Mucosa of descending colon (tissue), 3 donors: ENCODE data around the gene NUB1. TPM values are rescaled to one million over a fixed set of nuclear protein-coding genes. Genes with fewer than 3 reads are reported as not detected.
A peak's percentile ranks its signal among the peaks of the same experiment; 100 is the strongest.

Experiments used
- ATAC-seq: fragments of 200-7000 bp; cut with Tn5 transposase; one replicate; pipeline ENCODE4 v1.9.1; 2020; ENCODE audit warnings: mild to moderate bottlenecking, moderate library complexity
- DNase-seq, 3 donors: peaks; one replicate each; pipeline ENCODE4 v3.0.0-alpha.2; 2020
- H3K36me3 ChIP-seq: fragments of 200-600 bp; one replicate; pipeline ENCODE4 v1.8.0; 2021; ENCODE audit warnings: low read depth, mild to moderate bottlenecking
- H3K4me1 ChIP-seq: fragments of 200-600 bp; one replicate; pipeline ENCODE4 v1.8.0; 2021; ENCODE audit warnings: low read depth, mild to moderate bottlenecking
- H3K4me3 ChIP-seq: fragments of 200-600 bp; one replicate; pipeline ENCODE4 v1.8.0; 2021; ENCODE audit warnings: mild to moderate bottlenecking
- H3K9me3 ChIP-seq: fragments of 200-600 bp; one replicate; pipeline ENCODE4 v1.8.0; 2021; ENCODE audit warnings: mild to moderate bottlenecking
- intact Hi-C, 2 donors: fragments of 100-400 bp; cut with DNase I in 1 of 2; cut with micrococcal nuclease in 1 of 2; formaldehyde crosslinking; loops; one replicate each; pipeline versions ENCODE4 v1.11.0 to v1.11.1; 2022; cut with DNase I, micrococcal nuclease
- total RNA-seq, 3 donors: library from RNA; stranded (reverse); fragmentation: NEBNext Ultra II Directional in 2 of 3; extraction: Animal tissue kit (Norgen Biotek cat#: 25700) in 2 of 3; gene quantifications; one replicate each; pipeline versions ENCODE4 v1.2.1 to v1.2.4, GENCODE V29; 2021 to 2023
- TF ChIP-seq, protein P1 (sequence below): fragments of 200-600 bp; IDR thresholded peaks from one replicate; pipeline ENCODE4 v1.8.0; 2022; ENCODE audit warnings: antibody characterized with exemption, mild to moderate bottlenecking
- donor health status: DM: no; HTN: no; CAD: no; lungs with moderate emphysema.
- donor health status: DM: no; HTN: no; CAD: no.
- donor health status: DM: no; HTN: yes; CAD: no.

The NUB1 gene
- total RNA-seq, 3 donors from 2014 or later, result 66.2 to 77.5 (median 76.9) TPM

DNA sequence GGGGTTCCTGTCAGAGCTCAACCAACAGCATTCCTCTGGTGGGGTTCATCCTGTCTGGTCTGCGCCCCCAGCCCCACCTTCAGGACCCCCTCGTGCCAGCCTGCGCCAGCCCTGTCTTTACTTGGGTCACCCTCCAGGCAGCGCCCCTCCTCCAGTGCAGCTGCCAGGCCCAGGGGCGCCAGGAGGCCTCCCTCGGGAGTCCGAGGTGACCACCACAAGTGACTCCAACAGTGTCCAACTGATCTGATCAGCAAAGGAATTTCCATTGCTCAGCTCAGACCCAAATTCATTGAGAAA lies 57.6 kb downstream of the NUB1 start:
- intact Hi-C loops, result no loop called here
- Histone ChIP-seq H3K36me3 (no peaks in the 10 kb centered on the region), H3K4me3 (no peak overlapping the region), H3K4me1 (no peaks in the 10 kb centered on the region), H3K9me3 (no peaks in the 10 kb centered on the region)
- ATAC-seq (no peak), DNase-seq (no peak)
- TF ChIP-seq, protein P1, sequence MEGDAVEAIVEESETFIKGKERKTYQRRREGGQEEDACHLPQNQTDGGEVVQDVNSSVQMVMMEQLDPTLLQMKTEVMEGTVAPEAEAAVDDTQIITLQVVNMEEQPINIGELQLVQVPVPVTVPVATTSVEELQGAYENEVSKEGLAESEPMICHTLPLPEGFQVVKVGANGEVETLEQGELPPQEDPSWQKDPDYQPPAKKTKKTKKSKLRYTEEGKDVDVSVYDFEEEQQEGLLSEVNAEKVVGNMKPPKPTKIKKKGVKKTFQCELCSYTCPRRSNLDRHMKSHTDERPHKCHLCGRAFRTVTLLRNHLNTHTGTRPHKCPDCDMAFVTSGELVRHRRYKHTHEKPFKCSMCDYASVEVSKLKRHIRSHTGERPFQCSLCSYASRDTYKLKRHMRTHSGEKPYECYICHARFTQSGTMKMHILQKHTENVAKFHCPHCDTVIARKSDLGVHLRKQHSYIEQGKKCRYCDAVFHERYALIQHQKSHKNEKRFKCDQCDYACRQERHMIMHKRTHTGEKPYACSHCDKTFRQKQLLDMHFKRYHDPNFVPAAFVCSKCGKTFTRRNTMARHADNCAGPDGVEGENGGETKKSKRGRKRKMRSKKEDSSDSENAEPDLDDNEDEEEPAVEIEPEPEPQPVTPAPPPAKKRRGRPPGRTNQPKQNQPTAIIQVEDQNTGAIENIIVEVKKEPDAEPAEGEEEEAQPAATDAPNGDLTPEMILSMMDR, result no peak

DNA sequence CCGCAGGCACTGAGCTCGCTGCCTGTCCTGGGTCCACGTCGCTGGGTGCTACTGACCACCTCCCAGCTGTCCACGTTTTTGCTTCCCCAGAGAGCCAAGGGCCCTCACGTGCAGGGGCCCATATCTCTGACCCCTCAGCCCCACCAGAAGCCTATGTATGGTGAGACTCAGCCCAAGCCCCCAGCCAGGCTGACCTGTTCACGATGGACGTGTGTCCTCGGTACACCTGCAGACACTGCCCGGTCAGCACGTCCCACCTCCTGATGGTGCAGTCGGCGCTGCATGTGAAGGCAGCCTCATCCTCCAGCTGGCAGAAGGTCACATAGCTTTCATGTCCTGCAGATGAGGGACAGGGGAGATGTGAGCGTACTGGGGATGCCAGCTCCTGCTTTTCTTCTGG lies 58.3 kb downstream of the NUB1 start:
- no peaks in the 10 kb centered on the region for H3K4me1 ChIP-seq
- DNase-seq (peak in 1 of 3 donors; percentile 7), ATAC-seq (no peak)
- TF ChIP-seq, protein P1, result no peak
- intact Hi-C loops, result no loop called here
- no peaks in the 10 kb centered on the region for H3K36me3 ChIP-seq
- H3K4me3 ChIP-seq, result no peak overlapping the region
- no peaks in the 10 kb centered on the region for H3K9me3 ChIP-seq

DNA sequence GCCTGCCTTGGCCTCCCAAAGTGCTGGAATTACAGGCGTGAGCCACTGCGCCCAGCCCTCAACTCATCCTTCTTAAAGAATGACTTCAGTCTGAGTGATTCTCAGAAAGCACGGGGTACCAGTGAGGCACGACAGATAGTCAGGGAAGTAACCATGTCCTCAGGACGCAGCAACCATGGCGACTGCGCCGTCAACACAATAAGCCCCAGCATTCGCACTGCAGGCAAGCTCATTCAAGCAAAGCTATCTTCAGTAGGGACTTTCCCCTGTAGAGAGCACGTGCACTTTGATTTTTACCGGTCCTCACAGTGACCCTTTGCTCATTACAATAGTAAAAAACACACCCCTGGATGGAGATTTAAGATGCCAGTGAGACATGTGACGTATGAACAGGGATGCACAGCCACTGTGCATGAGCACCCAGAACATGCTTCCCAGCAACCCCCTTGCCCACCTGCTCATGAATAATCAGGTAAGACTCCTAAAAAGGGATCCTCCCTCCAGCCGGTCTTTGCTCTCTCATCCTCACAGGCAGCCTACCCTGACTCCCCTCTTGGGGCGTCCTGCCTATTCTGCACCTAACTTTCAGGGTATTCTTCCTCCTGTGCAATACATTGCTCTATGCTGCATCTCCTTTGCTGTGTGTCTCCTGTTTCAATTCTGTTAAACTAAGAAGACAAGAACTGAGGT lies 59.2 kb downstream of the NUB1 start:
- intact Hi-C loops, result no loop called here
- DNase-seq (peak in 1 of 3 donors; percentile 11), ATAC-seq (no peak)
- no peaks in the 10 kb centered on the region for H3K4me1 ChIP-seq
- no peaks in the 10 kb centered on the region for H3K9me3 ChIP-seq
- H3K36me3 ChIP-seq, result no peaks in the 10 kb centered on the region
- TF ChIP-seq, protein P1, result no peak
- no peak overlapping the region for H3K4me3 ChIP-seq

- Histone ChIP-seq H3K4me1 (no peaks in the 10 kb centered on the region), H3K9me3 (no peaks in the 10 kb centered on the region), H3K4me3 (no peak overlapping the region), H3K36me3 (no peaks in the 10 kb centered on the region)
- DNase-seq, result no peak
- TF ChIP-seq, protein P1, result no peak
- no peak for ATAC-seq
- intact Hi-C loops, result no loop called here
These were observed 60.6 kb downstream of the NUB1 start for GRCh38 chr7:151402029-151402835.

DNA sequence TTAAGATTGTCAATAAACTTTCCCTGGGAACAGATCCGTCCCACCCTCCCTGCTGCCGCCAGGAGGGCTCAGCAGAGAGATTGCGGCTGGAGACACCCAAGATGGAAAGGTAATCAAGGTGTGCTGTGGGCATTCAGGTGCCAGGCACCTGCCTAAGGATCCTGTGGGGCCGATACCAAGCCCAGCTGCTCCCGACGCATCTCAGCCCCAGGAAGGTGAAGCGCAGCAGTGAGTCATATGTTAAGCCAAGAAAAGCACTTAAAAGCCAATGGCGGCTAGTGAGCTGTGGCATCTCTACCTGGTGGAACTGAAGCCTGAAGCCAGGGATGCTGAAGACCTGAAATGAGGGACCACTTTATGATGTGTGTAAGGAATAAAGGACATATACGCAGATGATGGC lies 62.2 kb downstream of the NUB1 start:
- no peaks in the 10 kb centered on the region for H3K9me3 ChIP-seq
- no peaks in the 10 kb centered on the region for H3K36me3 ChIP-seq
- intact Hi-C loops, result no loop called here
- ATAC-seq (no peak), DNase-seq (peak in 1 of 3 donors; percentile 25)
- no peaks in the 10 kb centered on the region for H3K4me1 ChIP-seq
- no peak overlapping the region for H3K4me3 ChIP-seq
- TF ChIP-seq, protein P1, result no peak
